RWPE2 (cell line): ENCODE results near the gene CNPPD1.

Experiments used
- ATAC-seq: fragments of 200-7000 bp; cut with Tn5 transposase; 3 replicates; pipeline ENCODE4 v1.9.1; 2021; ENCODE audit warnings: low read depth
- DNase-seq: peaks from one replicate; pipeline ENCODE4 v3.0.0-alpha.2; 2020; ENCODE audit warnings: low spot score
- H3K27ac ChIP-seq: fragments of 450-650 bp; 2 replicates; pipeline ENCODE4 v1.5.1; 2017; ENCODE audit warnings: mild to moderate bottlenecking; ENCODE audit not compliant: poor library complexity, severe bottlenecking
- H3K27me3 ChIP-seq: fragments of 250-450 bp; sonication (Bioruptor Pico); 2 replicates; pipeline ENCODE4 v1.5.1; 2021; ENCODE audit warnings: mild to moderate bottlenecking, moderate library complexity; ENCODE audit not compliant: insufficient read depth, poor library complexity, severe bottlenecking
- H3K36me3 ChIP-seq: fragments of 250-450 bp; sonication (Bioruptor Pico); 2 replicates; pipeline ENCODE4 v1.5.1; 2020; ENCODE audit warnings: low read depth, mild to moderate bottlenecking, moderate library complexity
- H3K4me1 ChIP-seq: fragments of 250-450 bp; sonication (Bioruptor Pico); 2 replicates; pipeline ENCODE4 v1.5.1; 2021; ENCODE audit warnings: mild to moderate bottlenecking, moderate library complexity; ENCODE audit not compliant: insufficient read depth, poor library complexity, severe bottlenecking
- H3K4me3 ChIP-seq: fragments of 250-450 bp; sonication (Bioruptor Pico); 2 replicates; pipeline ENCODE4 v1.5.1; 2021; ENCODE audit warnings: mild to moderate bottlenecking, moderate library complexity; ENCODE audit not compliant: severe bottlenecking
- H3K9me3 ChIP-seq: fragments of 250-450 bp; sonication (Bioruptor Pico); 2 replicates; pipeline ENCODE4 v1.5.1; 2021; ENCODE audit warnings: mild to moderate bottlenecking, moderate library complexity; ENCODE audit not compliant: severe bottlenecking
- TF ChIP-seq, protein P1 (sequence below): fragments of 450-650 bp; IDR thresholded peaks from one replicate; pipeline ENCODE4 v1.5.1; 2017; ENCODE audit warnings: mild to moderate bottlenecking, moderate library complexity; ENCODE audit not compliant: poor library complexity, severe bottlenecking

Gene CNPPD1

DNA sequence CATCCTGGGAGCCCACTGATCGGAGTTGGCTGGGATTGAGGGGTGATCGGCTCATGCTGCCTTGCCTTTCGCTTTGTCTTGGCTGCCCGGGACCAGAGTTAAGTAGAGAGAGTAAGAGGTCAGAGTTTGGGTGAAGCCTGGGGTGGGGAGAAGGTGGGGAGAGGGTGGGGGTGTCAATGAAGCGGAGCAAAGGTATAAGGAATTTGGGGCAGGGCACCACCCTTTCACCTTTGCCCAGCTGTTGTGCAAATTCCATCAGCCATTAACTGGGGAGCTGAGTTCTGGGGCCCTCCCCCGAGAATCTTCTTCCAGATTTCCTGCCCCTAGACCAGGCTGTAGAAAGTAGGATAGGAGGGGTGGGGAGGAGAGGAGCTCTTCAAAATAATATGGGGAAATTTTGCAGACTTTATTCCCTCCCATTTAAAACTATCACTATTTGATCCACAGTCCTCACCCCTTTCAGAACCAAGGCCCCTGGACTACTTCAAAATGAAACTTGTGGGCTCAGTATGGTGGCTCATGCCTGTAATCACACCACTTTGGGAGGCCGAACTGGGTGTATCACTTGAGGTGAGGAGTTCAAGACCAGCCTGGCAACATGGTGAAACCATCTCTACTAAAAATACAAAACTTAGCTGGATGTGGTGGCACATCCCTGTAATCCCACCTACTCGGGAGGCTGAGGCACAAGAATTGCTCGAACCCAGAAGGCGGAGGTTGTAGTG, 6.6 kb downstream of the CNPPD1 start, which contains the start of gene SLC23A3:
SLC23A3 (minus strand) TSS at position 100 of the 725 bp plus-strand sequence; CDS start at position 55, 45 bp downstream.
- TF ChIP-seq, protein P1, sequence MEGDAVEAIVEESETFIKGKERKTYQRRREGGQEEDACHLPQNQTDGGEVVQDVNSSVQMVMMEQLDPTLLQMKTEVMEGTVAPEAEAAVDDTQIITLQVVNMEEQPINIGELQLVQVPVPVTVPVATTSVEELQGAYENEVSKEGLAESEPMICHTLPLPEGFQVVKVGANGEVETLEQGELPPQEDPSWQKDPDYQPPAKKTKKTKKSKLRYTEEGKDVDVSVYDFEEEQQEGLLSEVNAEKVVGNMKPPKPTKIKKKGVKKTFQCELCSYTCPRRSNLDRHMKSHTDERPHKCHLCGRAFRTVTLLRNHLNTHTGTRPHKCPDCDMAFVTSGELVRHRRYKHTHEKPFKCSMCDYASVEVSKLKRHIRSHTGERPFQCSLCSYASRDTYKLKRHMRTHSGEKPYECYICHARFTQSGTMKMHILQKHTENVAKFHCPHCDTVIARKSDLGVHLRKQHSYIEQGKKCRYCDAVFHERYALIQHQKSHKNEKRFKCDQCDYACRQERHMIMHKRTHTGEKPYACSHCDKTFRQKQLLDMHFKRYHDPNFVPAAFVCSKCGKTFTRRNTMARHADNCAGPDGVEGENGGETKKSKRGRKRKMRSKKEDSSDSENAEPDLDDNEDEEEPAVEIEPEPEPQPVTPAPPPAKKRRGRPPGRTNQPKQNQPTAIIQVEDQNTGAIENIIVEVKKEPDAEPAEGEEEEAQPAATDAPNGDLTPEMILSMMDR, result no peak
- H3K36me3 ChIP-seq, result peaks cover 21% of the 10 kb centered on the region
- H3K4me1 ChIP-seq, result no peaks in the 10 kb centered on the region
- no peak within 1 kb of the TSS for H3K4me3 ChIP-seq
- no peak within 1 kb of the TSS for H3K27ac ChIP-seq
- no peak for ATAC-seq
- no peaks in the 10 kb centered on the region for H3K27me3 ChIP-seq
- no peaks in the 10 kb centered on the region for H3K9me3 ChIP-seq
- DNase-seq, result no peak

DNA sequence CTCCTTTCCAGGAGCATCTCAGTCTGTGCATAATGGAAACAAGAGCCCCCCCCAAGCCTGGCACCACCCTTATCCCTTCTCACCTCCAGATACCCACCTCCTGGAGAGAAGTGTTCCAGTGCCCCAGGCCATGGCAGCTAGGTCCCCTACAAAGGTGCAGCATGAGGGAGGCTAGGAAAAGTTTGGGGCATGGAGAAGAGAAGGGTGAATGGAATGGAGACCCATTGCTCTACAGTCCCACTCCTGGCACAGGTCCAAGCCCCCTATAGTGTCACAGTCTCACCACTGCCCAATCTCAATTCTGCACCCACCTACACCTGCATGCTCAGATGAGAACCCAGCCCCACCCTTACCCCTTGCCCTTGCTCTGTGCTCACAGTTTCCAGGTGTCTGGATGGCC, 7.8 kb downstream of the CNPPD1 start:
- ATAC-seq (no peak), DNase-seq (no peak)
- Histone ChIP-seq H3K27ac (no peak overlapping the region), H3K4me1 (no peaks in the 10 kb centered on the region), H3K36me3 (peaks cover 11% of the 10 kb centered on the region), H3K4me3 (no peak overlapping the region), H3K27me3 (no peaks in the 10 kb centered on the region), H3K9me3 (no peaks in the 10 kb centered on the region)
- TF ChIP-seq, protein P1, result no peak

DNA sequence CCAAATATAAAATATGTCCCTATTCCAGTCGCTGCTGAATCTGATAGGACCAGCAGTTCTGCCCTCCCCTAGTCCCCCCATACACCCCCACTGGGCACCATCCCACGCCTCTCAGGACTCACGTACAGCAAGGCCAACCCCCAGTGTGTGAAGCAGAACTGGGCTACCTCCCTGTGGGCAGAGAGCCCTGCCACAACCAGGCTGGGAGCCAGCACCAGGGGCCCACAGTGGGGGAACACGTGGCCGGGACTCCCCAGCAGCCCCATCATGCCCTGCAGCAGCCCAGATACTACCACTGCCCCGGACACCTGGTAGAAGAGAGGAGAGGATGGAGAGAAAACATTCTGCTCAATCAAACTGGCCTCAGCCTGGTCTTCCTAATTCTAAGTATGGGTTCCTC, 8.2 kb downstream of the CNPPD1 start:
- Histone ChIP-seq H3K4me1 (no peaks in the 10 kb centered on the region), H3K9me3 (no peaks in the 10 kb centered on the region), H3K36me3 (peaks cover 7% of the 10 kb centered on the region), H3K27ac (no peak overlapping the region), H3K27me3 (no peaks in the 10 kb centered on the region), H3K4me3 (no peak overlapping the region)
- TF ChIP-seq, protein P1, result no peak
- no peak for ATAC-seq
- no peak for DNase-seq

DNA sequence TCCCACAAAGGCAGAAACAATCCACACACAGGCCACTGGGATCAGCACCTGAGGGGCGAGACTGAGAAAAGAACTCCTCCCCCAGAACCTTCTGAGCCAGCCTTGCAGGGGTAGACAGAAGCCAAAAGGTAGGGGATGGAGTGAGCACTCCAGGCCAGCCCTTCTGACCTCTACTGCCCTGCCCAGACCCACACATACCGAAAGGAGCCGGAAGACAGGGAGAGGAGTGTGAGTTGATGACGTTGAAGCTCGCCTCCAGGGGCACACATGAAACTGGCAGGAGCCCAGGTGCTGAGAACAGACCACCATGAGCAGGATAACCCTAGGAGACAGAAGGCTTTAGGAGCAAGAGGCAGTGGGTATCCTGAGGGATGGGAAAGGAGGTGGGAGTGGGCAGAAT, 8.7 kb downstream of the CNPPD1 start:
- H3K27ac ChIP-seq, result no peak overlapping the region
- H3K9me3 ChIP-seq, result no peaks in the 10 kb centered on the region
- DNase-seq, result no peak
- H3K4me1 ChIP-seq, result no peaks in the 10 kb centered on the region
- no peaks in the 10 kb centered on the region for H3K27me3 ChIP-seq
- peaks cover 7% of the 10 kb centered on the region; the same call in 1 of the 2 replicates for H3K36me3 ChIP-seq
- no peak overlapping the region for H3K4me3 ChIP-seq
- TF ChIP-seq, protein P1, result no peak
- ATAC-seq, result no peak
